Activated CD8-positive, alpha-beta memory T cell treated with anti-CD3 and anti-CD28 coated beads, Interleukin-2, amount 10 ng/mL, durations not matched to agents 7 days and 5 days (primary cell): ENCODE measurements around the gene SORCS1. TPM values are rescaled to one million over a fixed set of nuclear protein-coding genes. Genes with fewer than 3 reads are reported as not detected.

Source experiments
- ATAC-seq: fragments of 150-1000 bp; cut with Tn5 transposase; one replicate; pipeline ENCODE4 v1.10.0; 2021; ENCODE audit warnings: moderate library complexity
- CTCF ChIA-PET: fragments of 350-600 bp; sonication (Branson Sonifier 250); formaldehyde crosslinking; loops from one replicate; lab custom pipeline; 2021; ENCODE audit warnings: antibody characterized with exemption; lab: Charles Lee
- DNase-seq: peaks from one replicate; pipeline ENCODE4 v3.0.0-alpha.2; 2020
- H3K27ac Mint-ChIP-seq: one replicate; pipeline ENCODE4 v1.8.0; 2021; ENCODE audit warnings: mild to moderate bottlenecking, mixed read lengths
- H3K27me3 Mint-ChIP-seq: one replicate; pipeline ENCODE4 v1.8.0; 2021; ENCODE audit warnings: mixed read lengths
- H3K36me3 Mint-ChIP-seq: one replicate; pipeline ENCODE4 v1.8.0; 2021; ENCODE audit warnings: mild to moderate bottlenecking, mixed read lengths
- H3K4me1 Mint-ChIP-seq: one replicate; pipeline ENCODE4 v1.8.0; 2021; ENCODE audit warnings: mixed read lengths
- H3K4me3 Mint-ChIP-seq: one replicate; pipeline ENCODE4 v1.8.0; 2021; ENCODE audit warnings: mild to moderate bottlenecking, moderate library complexity, mixed read lengths
- H3K9me3 Mint-ChIP-seq: one replicate; pipeline ENCODE4 v1.8.0; 2022; ENCODE audit warnings: low read depth, mixed read lengths
- total RNA-seq, 2 experiments: library from RNA; stranded (reverse); gene quantifications; one replicate each; pipeline ENCODE4 v1.2.3, GENCODE V29; 2021

The SORCS1 gene
- total RNA-seq, 2 experiments from 2014 or later = not detected

GRCh38 chr10:107019154-107019553, 145.4 kb downstream of the SORCS1 start:
- CTCF ChIA-PET = no interaction called here
- Mint-ChIP-seq H3K4me1 (no peaks in the 10 kb centered on the region), H3K27ac (no peak overlapping the region), H3K9me3 (peaks cover 6% of the 10 kb centered on the region), H3K4me3 (no peak overlapping the region), H3K27me3 (no peaks in the 10 kb centered on the region), H3K36me3 (no peaks in the 10 kb centered on the region)
- ATAC-seq (no peak), DNase-seq (no peak)

GRCh38 chr10:107013258-107014006, 151.1 kb downstream of the SORCS1 start:
- H3K27ac Mint-ChIP-seq = no peak overlapping the region
- no peaks in the 10 kb centered on the region for H3K4me1 Mint-ChIP-seq
- DNase-seq (no peak), ATAC-seq (no peak)
- peaks cover 4% of the 10 kb centered on the region for H3K9me3 Mint-ChIP-seq
- no peaks in the 10 kb centered on the region for H3K36me3 Mint-ChIP-seq
- CTCF ChIA-PET = interaction anchor here (0.6 to 0.7 kb wide), 2 partner anchors 1108 to 1736 kb away, joined by 3 to 4 read pairs; no protein-coding TSS in a partner anchor
- H3K4me3 Mint-ChIP-seq = no peak overlapping the region
- no peaks in the 10 kb centered on the region for H3K27me3 Mint-ChIP-seq

GRCh38 chr10:107011992-107012391, 152.5 kb downstream of the SORCS1 start:
- H3K27me3 Mint-ChIP-seq = no peaks in the 10 kb centered on the region
- no peak overlapping the region for H3K4me3 Mint-ChIP-seq
- CTCF ChIA-PET = no interaction called here
- ATAC-seq = no peak
- H3K9me3 Mint-ChIP-seq = peaks cover 5% of the 10 kb centered on the region
- DNase-seq = no peak
- H3K4me1 Mint-ChIP-seq = no peaks in the 10 kb centered on the region
- H3K27ac Mint-ChIP-seq = no peak overlapping the region
- no peaks in the 10 kb centered on the region for H3K36me3 Mint-ChIP-seq

- Mint-ChIP-seq H3K36me3 (no peaks in the 10 kb centered on the region), H3K27ac (no peak overlapping the region), H3K4me1 (no peaks in the 10 kb centered on the region), H3K4me3 (no peak overlapping the region), H3K9me3 (peaks cover 9% of the 10 kb centered on the region), H3K27me3 (no peaks in the 10 kb centered on the region)
- ATAC-seq (no peak), DNase-seq (no peak)
- CTCF ChIA-PET = no interaction called here
These were observed 153.4 kb downstream of the SORCS1 start for GRCh38 chr10:107011105-107011504.

- Mint-ChIP-seq H3K4me3 (no peak overlapping the region), H3K36me3 (no peaks in the 10 kb centered on the region), H3K9me3 (peaks cover 12% of the 10 kb centered on the region), H3K4me1 (no peaks in the 10 kb centered on the region), H3K27me3 (no peaks in the 10 kb centered on the region), H3K27ac (no peak overlapping the region)
- DNase-seq = no peak
- no peak for ATAC-seq
- CTCF ChIA-PET = no interaction called here
These were observed 154.0 kb downstream of the SORCS1 start for GRCh38 chr10:107010531-107010930.

- H3K36me3 Mint-ChIP-seq = no peaks in the 10 kb centered on the region
- no peak for ATAC-seq
- no peak overlapping the region for H3K4me3 Mint-ChIP-seq
- DNase-seq = no peak
- peaks cover 15% of the 10 kb centered on the region for H3K9me3 Mint-ChIP-seq
- H3K27me3 Mint-ChIP-seq = no peaks in the 10 kb centered on the region
- H3K4me1 Mint-ChIP-seq = no peaks in the 10 kb centered on the region
- no peak overlapping the region for H3K27ac Mint-ChIP-seq
- CTCF ChIA-PET = no interaction called here
These were observed 160.1 kb downstream of the SORCS1 start for GRCh38 chr10:107004362-107004761.

GRCh38 chr10:107002068-107002467, 162.4 kb downstream of the SORCS1 start:
- Mint-ChIP-seq H3K4me3 (no peak overlapping the region), H3K27me3 (no peaks in the 10 kb centered on the region), H3K27ac (no peak overlapping the region), H3K9me3 (peaks cover 19% of the 10 kb centered on the region), H3K36me3 (no peaks in the 10 kb centered on the region), H3K4me1 (no peaks in the 10 kb centered on the region)
- CTCF ChIA-PET = interaction anchor here (1.5 kb wide), 1 partner anchor 14 kb away, joined by 3 read pairs; no protein-coding TSS in a partner anchor
- ATAC-seq (no peak), DNase-seq (no peak)

- CTCF ChIA-PET = no interaction called here
These were observed 165.3 kb downstream of the SORCS1 start for GRCh38 chr10:106999118-106999707.

GRCh38 chr10:106997721-106998120, 166.8 kb downstream of the SORCS1 start:
- Mint-ChIP-seq H3K27me3 (no peaks in the 10 kb centered on the region), H3K27ac (no peak overlapping the region), H3K9me3 (peaks cover 11% of the 10 kb centered on the region), H3K36me3 (no peaks in the 10 kb centered on the region), H3K4me1 (no peaks in the 10 kb centered on the region), H3K4me3 (no peak overlapping the region)
- ATAC-seq (no peak), DNase-seq (no peak)
- CTCF ChIA-PET = no interaction called here

More at GRCh38 chr10:106999118-106999707, 165.3 kb downstream of the SORCS1 start:
- no peaks in the 10 kb centered on the region for H3K36me3 Mint-ChIP-seq
- H3K27ac Mint-ChIP-seq = no peak overlapping the region
- no peak for ATAC-seq
- peaks cover 15% of the 10 kb centered on the region for H3K9me3 Mint-ChIP-seq
- H3K4me1 Mint-ChIP-seq = no peaks in the 10 kb centered on the region
- H3K27me3 Mint-ChIP-seq = no peaks in the 10 kb centered on the region
- no peak for DNase-seq
- no peak overlapping the region for H3K4me3 Mint-ChIP-seq

- no peaks in the 10 kb centered on the region for H3K4me1 Mint-ChIP-seq
- peaks cover 11% of the 10 kb centered on the region for H3K9me3 Mint-ChIP-seq
- H3K36me3 Mint-ChIP-seq = no peaks in the 10 kb centered on the region
- CTCF ChIA-PET = no interaction called here
- H3K27me3 Mint-ChIP-seq = no peaks in the 10 kb centered on the region
- no peak overlapping the region for H3K4me3 Mint-ChIP-seq
- DNase-seq (no peak), ATAC-seq (no peak)
- no peak overlapping the region for H3K27ac Mint-ChIP-seq
These were observed 168.0 kb downstream of the SORCS1 start for GRCh38 chr10:106996510-106996909.

GRCh38 chr10:106992055-106992454, 172.5 kb downstream of the SORCS1 start:
- Mint-ChIP-seq H3K27ac (no peak overlapping the region), H3K9me3 (peaks cover 7% of the 10 kb centered on the region), H3K4me1 (no peaks in the 10 kb centered on the region), H3K36me3 (no peaks in the 10 kb centered on the region), H3K27me3 (no peaks in the 10 kb centered on the region), H3K4me3 (no peak overlapping the region)
- ATAC-seq (no peak), DNase-seq (no peak)
- CTCF ChIA-PET = no interaction called here

- Mint-ChIP-seq H3K36me3 (no peaks in the 10 kb centered on the region), H3K27me3 (no peaks in the 10 kb centered on the region), H3K27ac (no peak overlapping the region), H3K4me1 (no peaks in the 10 kb centered on the region), H3K9me3 (peaks cover 7% of the 10 kb centered on the region), H3K4me3 (no peak overlapping the region)
- CTCF ChIA-PET = no interaction called here
- DNase-seq (no peak), ATAC-seq (no peak)
These were observed 173.4 kb downstream of the SORCS1 start for GRCh38 chr10:106991091-106991490.

- Mint-ChIP-seq H3K9me3 (peaks cover 3% of the 10 kb centered on the region), H3K4me1 (no peaks in the 10 kb centered on the region), H3K27ac (no peak overlapping the region), H3K27me3 (no peaks in the 10 kb centered on the region), H3K36me3 (no peaks in the 10 kb centered on the region), H3K4me3 (no peak overlapping the region)
- no peak for DNase-seq
- ATAC-seq = no peak
- CTCF ChIA-PET = interaction anchor here (0.9 kb wide), 1 partner anchor 15 kb away, joined by 3 read pairs; no protein-coding TSS in a partner anchor
These were observed 177.1 kb downstream of the SORCS1 start for GRCh38 chr10:106987362-106987761.

- ATAC-seq (no peak), DNase-seq (no peak)
- Mint-ChIP-seq H3K4me3 (no peak overlapping the region), H3K27ac (no peak overlapping the region), H3K4me1 (no peaks in the 10 kb centered on the region), H3K9me3 (no peaks in the 10 kb centered on the region), H3K36me3 (no peaks in the 10 kb centered on the region), H3K27me3 (no peaks in the 10 kb centered on the region)
- CTCF ChIA-PET = no interaction called here
These were observed 182.2 kb downstream of the SORCS1 start for GRCh38 chr10:106982268-106982667.
